H1 (cell line): Measurements from ENCODE around the gene KSR2. TPM values are rescaled to one million over a fixed set of nuclear protein-coding genes. Genes with fewer than 3 reads are reported as not detected.

Source experiments
- CTCF ChIA-PET: fragments of 300-600 bp; sonication (Branson Sonifier 250); formaldehyde crosslinking; loops from one replicate; lab custom pipeline; 2021; ENCODE audit not compliant: partially characterized antibody; lab: Charles Lee
- POLR2A ChIA-PET: fragments of 300-600 bp; sonication (Branson Sonifier 250); formaldehyde crosslinking; loops from one replicate; lab custom pipeline; 2021; ENCODE audit warnings: inconsistent platforms; ENCODE audit not compliant: partially characterized antibody; lab: Charles Lee
- DNase-seq, 2 experiments: peaks; one replicate each; pipeline versions ENCODE4 v3.0.0 to v3.0.0-alpha.2; 2010 to 2022; ENCODE audit warnings: low spot score in 2 of 2, low read depth in 1 of 2, mixed read lengths in 1 of 2
- FAIRE-seq: peaks from 2 replicates; lab custom pipeline; 2011; peaks lifted over from hg19 to GRCh38; lab: Jason Lieb, UNC
- H2AFZ ChIP-seq: 2 replicates; pipeline ENCODE4 v1.8.1; 2012; ENCODE audit warnings: low read length, inconsistent platforms
- H2AK5ac ChIP-seq: 2 replicates; pipeline ENCODE4 v1.6.1; 2013; ENCODE audit warnings: low read depth, low read length
- H2BK120ac ChIP-seq: replicated peaks from 2 replicates; pipeline ENCODE3; 2013; ENCODE audit warnings: low read depth, low read length, inconsistent platforms
- H2BK12ac ChIP-seq: 2 replicates; pipeline ENCODE4 v1.6.1; 2013; ENCODE audit warnings: low read depth, low read length
- H2BK15ac ChIP-seq: 2 replicates; pipeline ENCODE4 v1.6.1; 2013; ENCODE audit warnings: low read length
- H2BK20ac ChIP-seq: 2 replicates; pipeline ENCODE4 v1.6.1; 2013; ENCODE audit warnings: low read length
- H2BK5ac ChIP-seq: 2 replicates; pipeline ENCODE4 v1.6.1; 2013; ENCODE audit warnings: low read depth, low read length
- H3K14ac ChIP-seq: 2 replicates; pipeline ENCODE4 v1.6.1; 2013; ENCODE audit warnings: inconsistent platforms; ENCODE audit not compliant: insufficient read length
- H3K18ac ChIP-seq: 2 replicates; pipeline ENCODE4 v1.6.1; 2013; ENCODE audit warnings: low read length; ENCODE audit errors: extremely low read depth
- H3K23ac ChIP-seq: 2 replicates; pipeline ENCODE4 v1.6.1; 2013; ENCODE audit warnings: inconsistent platforms; ENCODE audit not compliant: insufficient read length
- H3K23me2 ChIP-seq: 2 replicates; pipeline ENCODE4 v1.6.1; 2013; ENCODE audit warnings: low read depth, low read length
- H3K27ac ChIP-seq: 2 replicates; pipeline ENCODE4 v1.6.1; 2011; ENCODE audit warnings: low read depth, low read length, inconsistent platforms
- H3K27me3 ChIP-seq, 4 experiments: replicated peaks in 1 of 4; 1 replicate in 1 of 4; 2 replicates in 3 of 4; pipeline versions ENCODE4 v1.6.1 to v1.8.1; 2011 to 2013; ENCODE audit warnings: low read length in 3 of 4, mild to moderate bottlenecking in 3 of 4, inconsistent platforms in 2 of 4, mixed read lengths in 2 of 4, moderate library complexity in 1 of 4; ENCODE audit not compliant: control insufficient read depth in 3 of 4, insufficient read depth in 3 of 4; ENCODE audit errors: extremely low read depth in 1 of 4
- H3K36me3 ChIP-seq, 4 experiments: 2 replicates each; pipeline versions ENCODE4 v1.6.1 to v1.8.1; 2011 to 2013; ENCODE audit warnings: mild to moderate bottlenecking in 4 of 4, low read length in 3 of 4, moderate library complexity in 2 of 4, control low read depth in 1 of 4, inconsistent platforms in 1 of 4; ENCODE audit not compliant: insufficient read depth in 4 of 4, control insufficient read depth in 2 of 4
- H3K4ac ChIP-seq: replicated peaks from 2 replicates; pipeline ENCODE3; 2013; ENCODE audit warnings: low read length, low read depth, mixed read lengths, inconsistent platforms; ENCODE audit not compliant: insufficient read length
- H3K4me1 ChIP-seq, 4 experiments: replicated peaks in 1 of 4; 1 replicate in 1 of 4; 2 replicates in 3 of 4; pipeline versions ENCODE4 v1.6.1 to v1.8.1; 2011 to 2013; ENCODE audit warnings: low read length in 3 of 4, inconsistent platforms in 2 of 4, mixed read lengths in 1 of 4; ENCODE audit not compliant: insufficient read depth in 4 of 4, control insufficient read depth in 3 of 4
- H3K4me2 ChIP-seq, 2 experiments: 2 replicates each; pipeline versions ENCODE4 v1.6.1 to v1.8.1; 2011 to 2013; ENCODE audit warnings: low read depth in 2 of 2, low read length in 2 of 2, control low read depth in 1 of 2, inconsistent platforms in 1 of 2, mild to moderate bottlenecking in 1 of 2; ENCODE audit not compliant: insufficient read depth in 1 of 2
- H3K4me3 ChIP-seq, 4 experiments: fragments of 200-600, 300-600 bp in 1 of 4; sonication (generic), shearing (Covaris generic), sonication (Bioruptor Twin) in 1 of 4; 2 replicates each; pipeline versions ENCODE4 v1.5.1 to v1.8.1; 2011 to 2016; ENCODE audit warnings: low read length in 4 of 4, low read depth in 3 of 4, control low read depth in 2 of 4, inconsistent platforms in 2 of 4, mild to moderate bottlenecking in 2 of 4, mixed read lengths in 1 of 4, moderate library complexity in 1 of 4; ENCODE audit not compliant: insufficient read depth in 2 of 4; ENCODE audit errors: extremely low read depth in 1 of 4
- H3K56ac ChIP-seq: replicated peaks from 2 replicates; pipeline ENCODE3; 2013; ENCODE audit warnings: low read depth, mild to moderate bottlenecking, mixed read lengths, low read length, inconsistent platforms; ENCODE audit not compliant: insufficient read length
- H3K79me1 ChIP-seq: 2 replicates; pipeline ENCODE4 v1.6.1; 2013; ENCODE audit warnings: low read depth, low read length, control low read depth
- H3K79me2 ChIP-seq, 2 experiments: 2 replicates each; pipeline versions ENCODE4 v1.6.1 to v1.8.1; 2012 to 2013; ENCODE audit warnings: low read length in 2 of 2, mild to moderate bottlenecking in 2 of 2, inconsistent platforms in 1 of 2; ENCODE audit not compliant: insufficient read depth in 2 of 2, control insufficient read depth in 1 of 2
- H3K9ac ChIP-seq, 4 experiments: replicated peaks in 1 of 4; 1 replicate in 1 of 4; 2 replicates in 3 of 4; pipeline versions ENCODE4 v1.6.1 to v1.8.1; 2011 to 2013; ENCODE audit warnings: low read depth in 3 of 4, low read length in 3 of 4, control low read depth in 2 of 4, mild to moderate bottlenecking in 2 of 4, moderate library complexity in 2 of 4, inconsistent platforms in 1 of 4; ENCODE audit errors: extremely low read depth in 1 of 4
- H3K9me3 ChIP-seq, 2 experiments: 2 replicates each; pipeline versions ENCODE4 v1.6.1 to v1.8.1; 2012 to 2013; ENCODE audit warnings: mild to moderate bottlenecking in 2 of 2, moderate library complexity in 2 of 2, control low read depth in 1 of 2, inconsistent platforms in 1 of 2, low read depth in 1 of 2, low read length in 1 of 2, mixed read lengths in 1 of 2; ENCODE audit not compliant: insufficient read depth in 2 of 2
- H4K20me1 ChIP-seq, 2 experiments: replicated peaks in 1 of 2; 2 replicates each; pipeline versions ENCODE3 to v1.8.1; 2011 to 2013; ENCODE audit warnings: inconsistent platforms in 2 of 2, low read length in 2 of 2, mild to moderate bottlenecking in 1 of 2; ENCODE audit not compliant: insufficient read depth in 2 of 2, control insufficient read depth in 1 of 2
- H4K5ac ChIP-seq: 2 replicates; pipeline ENCODE4 v1.6.1; 2013; ENCODE audit warnings: low read length, low read depth, mixed read lengths, inconsistent platforms; ENCODE audit not compliant: insufficient read length
- H4K8ac ChIP-seq: 2 replicates; pipeline ENCODE4 v1.8.0; 2013; ENCODE audit warnings: mild to moderate bottlenecking, moderate library complexity, low read length, inconsistent platforms; ENCODE audit not compliant: insufficient read depth; ENCODE audit errors: extremely low read depth
- H4K91ac ChIP-seq: replicated peaks from 2 replicates; pipeline ENCODE3; 2013; ENCODE audit warnings: low read length, mixed read lengths, inconsistent platforms; ENCODE audit not compliant: insufficient read length
- ASH2L ChIP-seq: fragments of 200-600, 300-600 bp; sonication (generic); IDR thresholded peaks from one replicate; pipeline ENCODE4 v1.7.1; 2017; ENCODE audit warnings: low read length
- KDM1A ChIP-seq: fragments of 200-600, 300-600 bp; sonication (generic); IDR thresholded peaks from 2 replicates; pipeline ENCODE4 v1.7.1; 2016; ENCODE audit warnings: mild to moderate bottlenecking, low read length, borderline replicate concordance
- NRF1 ChIP-seq: IDR thresholded peaks from 2 replicates; pipeline ENCODE4 v1.6.1; 2011; ENCODE audit warnings: mild to moderate bottlenecking, low read depth, low read length, improper control_type of control experiment
- SIRT6 ChIP-seq: IDR thresholded peaks from one replicate; pipeline ENCODE4 v1.7.1; 2012; ENCODE audit warnings: low read length, inconsistent platforms
- TBP ChIP-seq: IDR thresholded peaks from 2 replicates; pipeline ENCODE4 v1.6.1; 2011; ENCODE audit warnings: low read depth, low read length, improper control_type of control experiment
- polyA plus RNA-seq, 7 experiments: library from polyadenylated mRNA; depleted of rRNA in 3 of 7; stranded (reverse) in 5 of 7; unstranded in 2 of 7; fragments of >200 nt in 5 of 7; fragments of 200-250 nt in 2 of 7; gene quantifications; 1 replicate in 5 of 7; 2 replicates in 1 of 7; 4 replicates in 1 of 7; pipeline versions ENCODE4 v1.2.1 to v1.2.3, GENCODE V29; 2011 to 2013; ENCODE audit warnings: missing spikeins in 2 of 7, mixed read lengths in 2 of 7
- total RNA-seq: library from RNA; stranded (reverse); fragmentation: NEBNext Ultra II Directional; extraction: Animal tissue kit (Norgen Biotek cat#: 25700); gene quantifications from 2 replicates; pipeline ENCODE4 v1.2.1, GENCODE V29; 2021

KSR2 gene
- total and polyA plus RNA-seq, 2 of the 8 experiments (the other 6 are each of a cell fraction or from before 2014, with no cell fraction given): 0.74 to 2.2 TPM

- no peak overlapping the region for H4K91ac ChIP-seq
- no peak overlapping the region for H2AK5ac ChIP-seq
- POLR2A ChIA-PET: no interaction called here
- H2BK15ac ChIP-seq: no peak overlapping the region
- H3K27ac ChIP-seq: no peak overlapping the region
- no peak overlapping the region for H3K14ac ChIP-seq
- H2BK5ac ChIP-seq: no peak overlapping the region
- no peak overlapping the region for H3K9ac ChIP-seq
- H2BK12ac ChIP-seq: no peak overlapping the region
- no peaks in the 10 kb centered on the region for H3K79me2 ChIP-seq
- H3K4ac ChIP-seq: no peak overlapping the region
- no peaks in the 10 kb centered on the region for H3K9me3 ChIP-seq
- H3K23ac ChIP-seq: no peak overlapping the region
- no peaks in the 10 kb centered on the region for H3K27me3 ChIP-seq
- no peak overlapping the region for H2AFZ ChIP-seq
- no peak overlapping the region for H2BK120ac ChIP-seq
- peaks cover 6% of the 10 kb centered on the region; the same call in 1 of the 2 replicates for H3K23me2 ChIP-seq
- no peak overlapping the region for H3K18ac ChIP-seq
- no peak for DNase-seq
- H2BK20ac ChIP-seq: no peak overlapping the region
- H3K56ac ChIP-seq: no peak overlapping the region
- no peak for FAIRE-seq
- CTCF ChIA-PET: no interaction called here
- peaks cover 0 to 6% (median 3%) of the 10 kb centered on the region in 4 experiments; a peak in 3 of 7 replicates for H3K4me1 ChIP-seq
- H3K79me1 ChIP-seq: no peaks in the 10 kb centered on the region
- no peak overlapping the region for H3K4me3 ChIP-seq
- H4K20me1 ChIP-seq: no peaks in the 10 kb centered on the region
- H3K36me3 ChIP-seq: no peaks in the 10 kb centered on the region
- no peak overlapping the region for H4K5ac ChIP-seq
- H3K4me2 ChIP-seq: no peak overlapping the region
- no peak overlapping the region for H4K8ac ChIP-seq
- TF ChIP-seq SIRT6 (no peak), KDM1A (no peak), NRF1 (no peak), ASH2L (no peak), TBP (no peak)
These were observed 460.3 kb downstream of the KSR2 start for GRCh38 chr12:117508468-117508867.
